ENCODE measurements around the gene ROR2.

- TF ChIP-seq, protein P1, sequence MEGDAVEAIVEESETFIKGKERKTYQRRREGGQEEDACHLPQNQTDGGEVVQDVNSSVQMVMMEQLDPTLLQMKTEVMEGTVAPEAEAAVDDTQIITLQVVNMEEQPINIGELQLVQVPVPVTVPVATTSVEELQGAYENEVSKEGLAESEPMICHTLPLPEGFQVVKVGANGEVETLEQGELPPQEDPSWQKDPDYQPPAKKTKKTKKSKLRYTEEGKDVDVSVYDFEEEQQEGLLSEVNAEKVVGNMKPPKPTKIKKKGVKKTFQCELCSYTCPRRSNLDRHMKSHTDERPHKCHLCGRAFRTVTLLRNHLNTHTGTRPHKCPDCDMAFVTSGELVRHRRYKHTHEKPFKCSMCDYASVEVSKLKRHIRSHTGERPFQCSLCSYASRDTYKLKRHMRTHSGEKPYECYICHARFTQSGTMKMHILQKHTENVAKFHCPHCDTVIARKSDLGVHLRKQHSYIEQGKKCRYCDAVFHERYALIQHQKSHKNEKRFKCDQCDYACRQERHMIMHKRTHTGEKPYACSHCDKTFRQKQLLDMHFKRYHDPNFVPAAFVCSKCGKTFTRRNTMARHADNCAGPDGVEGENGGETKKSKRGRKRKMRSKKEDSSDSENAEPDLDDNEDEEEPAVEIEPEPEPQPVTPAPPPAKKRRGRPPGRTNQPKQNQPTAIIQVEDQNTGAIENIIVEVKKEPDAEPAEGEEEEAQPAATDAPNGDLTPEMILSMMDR (conservative IDR thresholded peaks at IDR 0.05 in 1 of 2, IDR thresholded peaks at IDR 0.05 in 1 of 2; ENCODE audit: extremely low read depth in 1 of 2, insufficient read depth in 1 of 2, low read depth in 1 of 2, low read length in 2 of 2) = no peak
- no peak for TF ChIP-seq EZH2 (IDR thresholded peaks at IDR 0.05; ENCODE audit: borderline replicate concordance, low read length)
Measured at GRCh38 chr9:91951944-91952520, 2.0 kb upstream of the ROR2 start.

Data from mammary epithelial cell (primary cell).